Activated B cell treated with CpG ODN at 0.5 μM for 24 hours (primary cell): ENCODE results near the gene CAMK4. TPM values are rescaled to one million over a fixed set of nuclear protein-coding genes. Genes with fewer than 3 reads are reported as not detected.
"Not testable (repeated sequence)": the region's sequence is repeated elsewhere in the genome, so short reads cannot be mapped to it uniquely, and the experiment has no call there.

ENCODE experiments used
- ATAC-seq: fragments of 200-7000 bp; cut with Tn5 transposase; one replicate; pipeline ENCODE4 v1.10.0; 2021; ENCODE audit warnings: low read depth, mild to moderate bottlenecking, moderate library complexity
- CTCF ChIA-PET: fragments of 350-600 bp; sonication (Branson Sonifier 250); formaldehyde crosslinking; loops from one replicate; lab custom pipeline; 2021; ENCODE audit warnings: antibody characterized with exemption; lab: Charles Lee
- POLR2A ChIA-PET: fragments of 350-600 bp; sonication (Branson Sonifier 250); formaldehyde crosslinking; loops from one replicate; lab custom pipeline; 2021; ENCODE audit warnings: antibody characterized with exemption; lab: Charles Lee
- DNase-seq: peaks from one replicate; pipeline ENCODE4 v3.0.0; 2022
- H3K27ac Mint-ChIP-seq: one replicate; pipeline ENCODE4 v1.8.0; 2020; ENCODE audit warnings: mixed read lengths
- H3K27me3 Mint-ChIP-seq: one replicate; pipeline ENCODE4 v1.8.0; 2021; ENCODE audit warnings: mixed read lengths
- H3K36me3 Mint-ChIP-seq: one replicate; pipeline ENCODE4 v1.8.0; 2021; ENCODE audit warnings: low read depth, mixed read lengths
- H3K4me1 Mint-ChIP-seq: one replicate; pipeline ENCODE4 v1.8.0; 2021; ENCODE audit warnings: mixed read lengths
- H3K4me3 Mint-ChIP-seq: one replicate; pipeline ENCODE4 v1.8.0; 2020; ENCODE audit warnings: mild to moderate bottlenecking, mixed read lengths
- H3K9me3 Mint-ChIP-seq: one replicate; pipeline ENCODE4 v1.8.0; 2020; ENCODE audit warnings: mixed read lengths
- intact Hi-C: fragments of 100-400 bp; cut with micrococcal nuclease; formaldehyde crosslinking; loops from one replicate; pipeline ENCODE4 v1.15.1; 2024
- total RNA-seq: library from RNA; stranded (reverse); gene quantifications from 2 replicates; pipeline ENCODE4 v1.2.3, GENCODE V29; 2022
- TF ChIP-seq, protein P1 (sequence below): fragments of 200-600 bp; IDR thresholded peaks from one replicate; pipeline ENCODE4 v1.8.0; 2022; ENCODE audit warnings: antibody characterized with exemption, mild to moderate bottlenecking

The CAMK4 gene
- total RNA-seq, 1 donor from 2014 or later: 6.3 TPM

DNA sequence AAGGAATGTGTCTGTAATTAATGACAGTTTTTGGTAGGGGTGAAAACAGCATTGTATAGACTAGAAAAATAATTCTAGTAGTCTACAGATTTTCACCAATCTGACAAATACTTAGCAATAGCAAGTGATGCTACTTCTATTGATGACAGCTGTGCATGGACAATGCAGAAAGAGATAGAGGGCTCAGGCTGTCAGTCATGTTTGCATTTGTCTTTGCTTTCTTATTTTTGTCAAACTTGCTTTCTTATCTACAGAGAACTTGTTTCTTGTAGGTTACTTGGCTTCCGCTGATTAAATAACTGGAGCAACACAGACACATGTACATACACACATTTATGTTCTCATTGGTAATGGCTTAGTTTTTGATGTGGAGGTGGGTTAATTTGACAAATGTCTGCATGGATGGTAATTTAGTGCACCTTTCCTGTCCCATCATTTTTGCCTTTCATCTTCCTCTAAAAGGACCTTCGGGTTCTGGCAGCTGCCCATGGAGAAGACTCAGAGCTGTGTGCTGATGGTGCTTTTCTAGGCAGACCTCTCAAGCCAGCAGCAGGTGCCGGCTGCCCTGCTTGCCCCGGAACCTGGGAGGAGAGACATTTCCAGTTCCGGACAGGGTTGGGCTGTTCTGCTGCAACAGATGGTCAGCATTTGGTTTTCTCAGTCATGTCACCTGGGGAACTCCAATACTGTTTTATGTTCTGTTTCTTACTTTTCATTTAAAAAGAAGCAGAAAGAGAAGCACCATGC is 28.8 kb downstream of the CAMK4 start:
- DNase-seq: no peak
- intact Hi-C loops: no loop called here
- Mint-ChIP-seq H3K27me3 (no peaks in the 10 kb centered on the region), H3K9me3 (peaks cover 2% of the 10 kb centered on the region), H3K27ac (no peak overlapping the region), H3K4me1 (peaks cover 15% of the 10 kb centered on the region), H3K36me3 (no peaks in the 10 kb centered on the region), H3K4me3 (no peak overlapping the region)
- ATAC-seq: no peak
- POLR2A ChIA-PET: interaction anchor here (1.9 kb wide), 1 partner anchor 28 kb away, joined by 5 read pairs; the partner anchor contains the start of gene CAMK4
- CTCF ChIA-PET: interaction anchor here (0.9 kb wide), 1 partner anchor 26 kb away, joined by 3 read pairs; no protein-coding TSS in a partner anchor
- TF ChIP-seq, protein P1, sequence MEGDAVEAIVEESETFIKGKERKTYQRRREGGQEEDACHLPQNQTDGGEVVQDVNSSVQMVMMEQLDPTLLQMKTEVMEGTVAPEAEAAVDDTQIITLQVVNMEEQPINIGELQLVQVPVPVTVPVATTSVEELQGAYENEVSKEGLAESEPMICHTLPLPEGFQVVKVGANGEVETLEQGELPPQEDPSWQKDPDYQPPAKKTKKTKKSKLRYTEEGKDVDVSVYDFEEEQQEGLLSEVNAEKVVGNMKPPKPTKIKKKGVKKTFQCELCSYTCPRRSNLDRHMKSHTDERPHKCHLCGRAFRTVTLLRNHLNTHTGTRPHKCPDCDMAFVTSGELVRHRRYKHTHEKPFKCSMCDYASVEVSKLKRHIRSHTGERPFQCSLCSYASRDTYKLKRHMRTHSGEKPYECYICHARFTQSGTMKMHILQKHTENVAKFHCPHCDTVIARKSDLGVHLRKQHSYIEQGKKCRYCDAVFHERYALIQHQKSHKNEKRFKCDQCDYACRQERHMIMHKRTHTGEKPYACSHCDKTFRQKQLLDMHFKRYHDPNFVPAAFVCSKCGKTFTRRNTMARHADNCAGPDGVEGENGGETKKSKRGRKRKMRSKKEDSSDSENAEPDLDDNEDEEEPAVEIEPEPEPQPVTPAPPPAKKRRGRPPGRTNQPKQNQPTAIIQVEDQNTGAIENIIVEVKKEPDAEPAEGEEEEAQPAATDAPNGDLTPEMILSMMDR: no peak

- ChIA-PET POLR2A (interaction anchor here (0.7 to 1.9 kb wide), 2 partner anchors 28 to 30 kb away, joined by 4 to 5 read pairs; partner anchors contain the start of gene CAMK4), CTCF (interaction anchor here (1.6 kb wide), 1 partner anchor 30 kb away, joined by 3 read pairs; the partner anchor contains the start of gene CAMK4)
- Mint-ChIP-seq H3K27ac (no peak overlapping the region), H3K9me3 (peaks cover 2% of the 10 kb centered on the region), H3K4me3 (peak overlapping the region; percentile 36), H3K27me3 (no peaks in the 10 kb centered on the region), H3K4me1 (peaks cover 15% of the 10 kb centered on the region), H3K36me3 (no peaks in the 10 kb centered on the region)
- DNase-seq (no peak), ATAC-seq (peak; percentile 47)
- TF ChIP-seq, protein P1: no peak
- intact Hi-C loops: no loop called here
Observed at GRCh38 chr5:111254613-111255012, 30.4 kb downstream of the CAMK4 start.

DNA sequence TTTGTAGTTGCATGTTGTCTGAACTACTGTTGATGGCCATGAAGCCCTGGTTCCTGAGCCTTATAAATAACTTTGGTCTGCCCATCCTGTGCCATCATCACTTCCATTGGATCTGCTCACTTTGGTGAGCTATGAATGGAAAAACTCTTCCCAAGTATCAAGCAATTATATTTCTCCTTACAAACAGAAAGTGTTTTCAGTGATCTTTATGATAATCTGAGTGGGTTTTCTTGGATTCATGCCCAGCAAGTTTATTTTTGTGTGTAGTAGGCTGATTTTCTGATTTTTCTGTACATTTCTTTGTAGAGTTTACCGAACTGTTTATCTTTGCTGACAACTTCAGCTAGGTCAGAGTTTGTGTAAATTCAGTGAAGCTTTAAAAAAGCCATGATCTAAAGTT is 31.0 kb downstream of the CAMK4 start:
- no peak overlapping the region for H3K4me3 Mint-ChIP-seq
- H3K4me1 Mint-ChIP-seq: peaks cover 15% of the 10 kb centered on the region
- ChIA-PET POLR2A (interaction anchor here (0.7 to 1.9 kb wide), 2 partner anchors 29 to 31 kb away, joined by 4 to 5 read pairs; partner anchors contain the start of gene CAMK4), CTCF (interaction anchor here (1.6 kb wide), 1 partner anchor 31 kb away, joined by 3 read pairs; the partner anchor contains the start of gene CAMK4)
- intact Hi-C loops: no loop called here
- H3K27me3 Mint-ChIP-seq: no peaks in the 10 kb centered on the region
- no peaks in the 10 kb centered on the region for H3K36me3 Mint-ChIP-seq
- no peak for DNase-seq
- TF ChIP-seq, protein P1: no peak
- H3K9me3 Mint-ChIP-seq: peaks cover 2% of the 10 kb centered on the region
- no peak overlapping the region for H3K27ac Mint-ChIP-seq
- ATAC-seq: no peak

GRCh38 chr5:111256128-111256527 is 31.9 kb downstream of the CAMK4 start:
- TF ChIP-seq, protein P1: no peak
- ATAC-seq (no peak), DNase-seq (no peak)
- Mint-ChIP-seq H3K9me3 (peaks cover 2% of the 10 kb centered on the region), H3K36me3 (no peaks in the 10 kb centered on the region), H3K4me3 (no peak overlapping the region), H3K27ac (no peak overlapping the region), H3K4me1 (peaks cover 15% of the 10 kb centered on the region), H3K27me3 (no peaks in the 10 kb centered on the region)
- intact Hi-C loops: no loop called here
- POLR2A ChIA-PET: no interaction called here
- CTCF ChIA-PET: no interaction called here

- POLR2A ChIA-PET, H3K27ac Mint-ChIP-seq: not testable (repeated sequence)
- peaks cover 15% of the 10 kb centered on the region for H3K4me1 Mint-ChIP-seq
Observed at GRCh38 chr5:111257610-111258009, 33.4 kb downstream of the CAMK4 start.

More at GRCh38 chr5:111257610-111258009, 33.4 kb downstream of the CAMK4 start:
- H3K27me3 Mint-ChIP-seq, CTCF ChIA-PET, ATAC-seq, DNase-seq, H3K36me3 Mint-ChIP-seq, intact Hi-C loops, H3K9me3 Mint-ChIP-seq, H3K4me3 Mint-ChIP-seq: not testable (repeated sequence)
